Inflammatory macrophage (primary cell): ENCODE measurements around the gene SLC9A1.
A peak's percentile ranks its signal among the peaks of the same experiment; 100 is the strongest.

Source experiments
- DNase-seq, 2 donors: peaks; one replicate each; pipeline ENCODE4 v3.0.0-alpha.2; 2020 to 2022

Gene SLC9A1

GRCh38 chr1:27150183-27150582 lies 4.7 kb downstream of the SLC9A1 start:
- DNase-seq, result no peak

GRCh38 chr1:27149762-27150113 lies 5.2 kb downstream of the SLC9A1 start:
- DNase-seq, result no peak

- DNase-seq, result no peak
Observed at GRCh38 chr1:27149084-27149761, 5.7 kb downstream of the SLC9A1 start.

- no peak for DNase-seq
Observed at GRCh38 chr1:27148591-27148990, 6.3 kb downstream of the SLC9A1 start.

- DNase-seq, result no peak
Observed at GRCh38 chr1:27147842-27148518, 6.9 kb downstream of the SLC9A1 start.

GRCh38 chr1:27145934-27146354 lies 9.0 kb downstream of the SLC9A1 start:
- DNase-seq, result no peak

GRCh38 chr1:27144920-27145661 lies 9.8 kb downstream of the SLC9A1 start:
- DNase-seq, result no peak

- no peak for DNase-seq
Observed at GRCh38 chr1:27144049-27144748, 10.7 kb downstream of the SLC9A1 start.

- DNase-seq, result no peak
Observed at GRCh38 chr1:27143401-27143800, 11.5 kb downstream of the SLC9A1 start.

GRCh38 chr1:27142464-27142863 lies 12.5 kb downstream of the SLC9A1 start:
- no peak for DNase-seq

- DNase-seq, result no peak
Observed at GRCh38 chr1:27141266-27142003, 13.5 kb downstream of the SLC9A1 start.

GRCh38 chr1:27139980-27140379 lies 14.9 kb downstream of the SLC9A1 start:
- no peak for DNase-seq

- DNase-seq, result no peak
Observed at GRCh38 chr1:27138927-27139326, 16.0 kb downstream of the SLC9A1 start.

- no peak for DNase-seq
Observed at GRCh38 chr1:27138368-27138767, 16.6 kb downstream of the SLC9A1 start.

GRCh38 chr1:27137544-27138075 lies 17.3 kb downstream of the SLC9A1 start:
- DNase-seq, result peak; percentile 79 to 82

- DNase-seq, result peak; percentile 78 to 88
Observed at GRCh38 chr1:27136998-27137542, 17.9 kb downstream of the SLC9A1 start.

GRCh38 chr1:27136236-27136551 lies 18.7 kb downstream of the SLC9A1 start:
- no peak for DNase-seq

- peak; percentile 46 to 55 for DNase-seq
Observed at GRCh38 chr1:27135541-27136235, 19.2 kb downstream of the SLC9A1 start.

- DNase-seq, result peak; percentile 72 to 82
Observed at GRCh38 chr1:27133991-27134390, 20.9 kb downstream of the SLC9A1 start.

- no peak for DNase-seq
Observed at GRCh38 chr1:27133158-27133557, 21.8 kb downstream of the SLC9A1 start.

GRCh38 chr1:27132624-27133023 lies 22.3 kb downstream of the SLC9A1 start:
- DNase-seq, result no peak
